OCI-LY3 (cell line): ENCODE results near the gene VPS45.

Experiments used
- H2AFZ ChIP-seq: fragments of 200-600, 300-600 bp; shearing (Covaris generic); 2 replicates; pipeline ENCODE4 v1.6.0; 2014; ENCODE audit warnings: antibody characterized with exemption, low read depth, low read length
- H3K27ac ChIP-seq: fragments of 200-600, 300-600 bp; sonication (generic); 2 replicates; pipeline ENCODE4 v1.5.1; 2014; ENCODE audit warnings: mild to moderate bottlenecking, low read length, moderate library complexity, mixed read lengths
- H3K27me3 ChIP-seq: fragments of 200-600, 300-600 bp; sonication (generic); 2 replicates; pipeline ENCODE4 v1.6.1; 2014; ENCODE audit warnings: low read depth, low read length, mixed read lengths
- H3K36me3 ChIP-seq: fragments of 200-600, 300-600 bp; sonication (generic); replicated peaks from 2 replicates; pipeline ENCODE3; 2014; ENCODE audit warnings: low read depth, low read length, mixed read lengths
- H3K4me1 ChIP-seq: fragments of 300-600, 200-600 bp; sonication (generic); 2 replicates; pipeline ENCODE4 v1.6.1; 2014; ENCODE audit warnings: low read length, mixed read lengths
- H3K4me2 ChIP-seq: fragments of 200-600, 300-600 bp; sonication (generic); 2 replicates; pipeline ENCODE4 v1.6.1; 2014; ENCODE audit warnings: low read length, mixed read lengths
- H3K4me3 ChIP-seq: fragments of 300-600, 200-600 bp; sonication (generic); 2 replicates; pipeline ENCODE4 v1.5.1; 2014; ENCODE audit warnings: antibody characterized with exemption, mild to moderate bottlenecking, low read length, moderate library complexity
- H3K79me2 ChIP-seq: fragments of 300-600, 200-600 bp; shearing (Covaris generic); 2 replicates; pipeline ENCODE4 v1.6.1; 2014; ENCODE audit warnings: mild to moderate bottlenecking, low read length, mixed read lengths
- H3K9ac ChIP-seq: fragments of 300-600, 200-600 bp; shearing (Covaris generic); 2 replicates; pipeline ENCODE4 v1.6.0; 2014; ENCODE audit warnings: mild to moderate bottlenecking, low read length, moderate library complexity
- H3K9me3 ChIP-seq: fragments of 200-600, 300-600 bp; shearing (Covaris generic); 2 replicates; pipeline ENCODE4 v1.6.1; 2014; ENCODE audit warnings: low read length, mixed read lengths; ENCODE audit not compliant: insufficient read depth
- H4K20me1 ChIP-seq: fragments of 200-600, 300-600 bp; sonication (generic); 2 replicates; pipeline ENCODE4 v1.6.1; 2016; ENCODE audit warnings: low read length, mixed read lengths; ENCODE audit not compliant: insufficient read depth
- CTCF ChIP-seq: fragments of 200-600, 300-600 bp; sonication (generic); IDR thresholded peaks from 2 replicates; pipeline ENCODE4 v1.5.1; 2014; ENCODE audit warnings: antibody characterized with exemption, low read length, low read depth
- EZH2phosphoT487 ChIP-seq: fragments of 200-600 bp; shearing (Covaris generic); IDR thresholded peaks from 2 replicates; pipeline ENCODE4 v1.6.1; 2018; ENCODE audit warnings: antibody characterized with exemption, mixed run types, low read depth

Gene VPS45

GRCh38 chr1:150065184-150065871 lies 2.2 kb upstream of the VPS45 start:
- Histone ChIP-seq H3K4me1 (peaks cover 19% of the 10 kb centered on the region), H3K4me3 (no peak overlapping the region), H3K9ac (no peak overlapping the region)

GRCh38 chr1:150066328-150066727 lies 1.2 kb upstream of the VPS45 start:
- H3K4me3 ChIP-seq: peak overlapping the region; percentile 81
- H3K4me1 ChIP-seq: peaks cover 19% of the 10 kb centered on the region
- TF ChIP-seq CTCF: no peak
- TF ChIP-seq EZH2phosphoT487: no peak
- no peaks in the 10 kb centered on the region for H3K9me3 ChIP-seq
- peak overlapping the region; percentile 88 for H3K9ac ChIP-seq
- H3K27me3 ChIP-seq: no peaks in the 10 kb centered on the region
- no peaks in the 10 kb centered on the region for H4K20me1 ChIP-seq
- peaks cover 3% of the 10 kb centered on the region for H3K36me3 ChIP-seq
- H3K27ac ChIP-seq: peak overlapping the region; percentile 78
- peak overlapping the region; percentile 73 for H3K4me2 ChIP-seq
- peak overlapping the region; percentile 89 for H2AFZ ChIP-seq
- H3K79me2 ChIP-seq: peaks cover 26% of the 10 kb centered on the region

More at GRCh38 chr1:150065184-150065871, 2.2 kb upstream of the VPS45 start:
- TF ChIP-seq EZH2phosphoT487 (no peak), CTCF (no peak)
- no peak overlapping the region for H2AFZ ChIP-seq
- no peaks in the 10 kb centered on the region for H3K27me3 ChIP-seq
- H3K9me3 ChIP-seq: no peaks in the 10 kb centered on the region
- no peak overlapping the region for H3K27ac ChIP-seq
- H3K36me3 ChIP-seq: peaks cover 3% of the 10 kb centered on the region
- no peaks in the 10 kb centered on the region for H4K20me1 ChIP-seq
- peak overlapping the region; percentile 73 for H3K4me2 ChIP-seq
- peaks cover 26% of the 10 kb centered on the region for H3K79me2 ChIP-seq

GRCh38 chr1:150066838-150067183 lies 765 bp upstream of the VPS45 start:
- H3K9ac ChIP-seq: peak overlapping the region; percentile 88
- no peaks in the 10 kb centered on the region for H4K20me1 ChIP-seq
- H3K27ac ChIP-seq: peak overlapping the region; percentile 78
- no peaks in the 10 kb centered on the region for H3K9me3 ChIP-seq
- no peak for TF ChIP-seq EZH2phosphoT487
- no peak for TF ChIP-seq CTCF
- H3K4me2 ChIP-seq: peak overlapping the region; percentile 73
- peaks cover 26% of the 10 kb centered on the region for H3K79me2 ChIP-seq
- no peaks in the 10 kb centered on the region for H3K27me3 ChIP-seq
- peak overlapping the region; percentile 89 for H2AFZ ChIP-seq
- H3K4me1 ChIP-seq: peaks cover 19% of the 10 kb centered on the region
- peak overlapping the region; percentile 81 for H3K4me3 ChIP-seq
- peaks cover 3% of the 10 kb centered on the region for H3K36me3 ChIP-seq

- H3K9ac ChIP-seq: peak overlapping the region; percentile 88
- H3K79me2 ChIP-seq: peaks cover 26% of the 10 kb centered on the region
- no peaks in the 10 kb centered on the region for H4K20me1 ChIP-seq
- no peaks in the 10 kb centered on the region for H3K9me3 ChIP-seq
- H3K36me3 ChIP-seq: peaks cover 6% of the 10 kb centered on the region
- H3K27ac ChIP-seq: peak overlapping the region; percentile 78
- peaks cover 23% of the 10 kb centered on the region for H3K4me1 ChIP-seq
- H2AFZ ChIP-seq: peak overlapping the region; percentile 89
- no peaks in the 10 kb centered on the region for H3K27me3 ChIP-seq
- TF ChIP-seq EZH2phosphoT487 (no peak), CTCF (no peak)
- H3K4me2 ChIP-seq: peak overlapping the region; percentile 73
- H3K4me3 ChIP-seq: peak overlapping the region; percentile 81
Observed at GRCh38 chr1:150068109-150068435, 496 bp downstream of the VPS45 start.
